ENCODE results near the gene ABCC4.

ABCC4 gene

DNA sequence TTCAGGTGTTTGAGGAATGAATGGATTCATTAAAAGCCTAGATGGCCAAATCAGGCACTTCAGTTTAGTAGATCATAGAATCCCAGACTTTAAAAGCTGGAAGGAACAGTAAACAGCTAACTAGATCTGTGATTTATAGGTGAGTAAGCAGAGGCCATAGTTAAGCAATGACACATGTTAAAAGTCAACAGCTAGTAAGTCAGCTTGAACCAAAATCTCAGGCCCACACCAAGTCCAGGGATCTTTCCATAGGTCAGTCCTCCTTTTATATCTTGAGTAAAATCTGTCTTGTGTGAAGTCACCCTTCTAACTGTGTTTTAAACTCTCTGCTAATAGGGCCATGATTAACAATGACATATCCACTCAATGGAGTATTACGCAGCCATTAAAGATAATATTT, 313.4 kb downstream of the ABCC4 start:
- DNase-seq (ENCODE audit: low read depth), result no peak

DNA sequence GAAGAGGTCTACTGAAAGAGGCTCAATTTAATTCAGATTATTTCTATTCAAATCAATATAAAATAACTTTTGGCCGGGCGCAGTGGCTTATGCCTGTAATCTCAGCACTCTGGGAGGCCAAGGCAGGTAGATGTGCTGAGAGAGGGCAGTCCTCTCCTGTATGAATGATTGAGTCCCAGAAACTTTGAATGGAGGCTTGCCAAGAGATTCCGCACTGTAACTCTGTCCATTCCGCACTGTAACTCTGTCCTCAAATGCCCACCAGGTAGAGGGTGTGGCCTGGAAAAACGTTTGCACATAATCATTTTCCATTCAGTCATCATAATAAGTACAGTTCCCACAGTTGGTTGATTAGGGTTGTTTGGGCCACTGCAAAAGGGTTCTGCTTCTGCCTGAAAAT, 314.2 kb downstream of the ABCC4 start:
- DNase-seq (ENCODE audit: low read depth), result no peak

DNA sequence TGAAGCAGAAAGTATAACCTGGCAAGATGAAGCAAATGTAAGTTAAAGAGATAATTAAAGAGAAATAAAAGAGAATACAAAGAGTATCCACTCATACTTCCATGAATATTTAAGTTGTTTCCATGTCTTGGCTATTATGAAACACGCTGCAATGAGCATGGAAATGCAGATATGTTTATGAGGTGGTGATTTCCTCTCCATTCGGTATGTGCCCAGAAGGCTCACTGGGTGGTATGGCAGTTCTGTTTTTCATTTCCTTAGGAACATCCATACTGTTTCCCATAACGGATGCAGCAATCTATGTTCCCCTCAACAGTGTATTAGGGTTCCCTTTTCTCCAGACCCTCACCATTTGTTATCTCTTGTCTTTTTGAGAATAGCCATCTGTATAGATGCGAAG, 316.3 kb downstream of the ABCC4 start:
- DNase-seq (ENCODE audit: low read depth), result no peak

DNA sequence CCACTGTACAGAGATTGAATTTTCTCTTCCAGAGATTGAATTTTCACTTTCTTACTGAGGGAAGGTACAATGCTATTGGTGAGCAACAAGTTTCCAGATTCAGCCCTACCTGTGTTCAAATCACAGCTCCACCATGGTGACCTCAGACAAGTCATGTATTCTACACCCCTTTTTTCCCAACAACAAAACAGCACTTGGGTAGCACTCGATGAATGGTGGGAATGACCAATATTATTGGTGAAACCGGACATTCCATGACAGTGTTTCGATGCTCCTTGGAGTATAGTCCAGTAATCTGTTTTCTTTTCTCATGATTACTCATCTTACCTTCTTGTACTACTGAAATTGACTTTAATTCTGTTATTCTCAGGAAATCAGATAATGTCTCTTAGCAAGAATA, 322.7 kb downstream of the ABCC4 start:
- DNase-seq (ENCODE audit: low read depth), result no peak

DNA sequence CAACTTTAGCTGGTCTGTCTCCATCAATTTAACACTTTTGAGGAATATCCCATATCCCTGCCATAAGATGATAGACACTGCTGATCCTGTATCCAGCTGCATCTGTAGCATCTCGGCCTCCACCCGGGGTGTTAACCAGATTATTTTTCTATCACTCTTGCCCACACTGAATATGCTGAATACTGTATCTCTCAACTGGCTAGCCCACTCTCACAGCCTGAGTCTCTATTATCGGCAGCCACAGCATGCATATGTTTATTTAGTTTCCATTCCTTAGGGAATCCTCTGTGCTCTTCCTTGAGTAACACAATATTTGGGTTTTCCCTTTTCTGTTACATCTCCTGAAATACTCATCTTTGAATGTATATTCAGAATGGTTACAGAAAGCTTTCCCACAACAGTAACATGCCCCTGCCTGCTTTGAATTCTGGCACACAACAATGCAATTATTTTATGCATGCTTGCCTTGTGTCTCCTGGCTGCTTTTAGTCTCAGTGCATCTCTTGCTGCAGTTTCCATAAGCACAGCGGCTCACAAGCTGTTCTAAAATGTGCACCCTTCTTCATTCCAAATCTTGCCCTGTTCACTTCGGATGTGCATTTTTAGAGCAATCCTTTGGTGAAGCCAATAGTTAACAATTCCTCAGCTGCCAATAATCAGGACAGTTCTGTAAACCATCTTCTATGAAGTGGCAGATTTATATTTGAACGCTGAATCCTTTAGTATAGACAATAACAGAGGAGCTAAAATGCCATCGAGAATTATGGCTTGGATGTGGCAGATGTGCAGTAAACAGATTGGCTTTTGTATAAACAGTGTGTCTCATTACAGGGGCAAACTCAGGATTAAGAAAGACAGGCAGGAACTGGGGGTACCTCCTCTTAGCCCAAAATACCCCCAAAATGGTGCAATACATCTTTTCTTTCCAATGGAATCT, 327.0 kb downstream of the ABCC4 start:
- no peak for DNase-seq (ENCODE audit: low read depth)

DNA sequence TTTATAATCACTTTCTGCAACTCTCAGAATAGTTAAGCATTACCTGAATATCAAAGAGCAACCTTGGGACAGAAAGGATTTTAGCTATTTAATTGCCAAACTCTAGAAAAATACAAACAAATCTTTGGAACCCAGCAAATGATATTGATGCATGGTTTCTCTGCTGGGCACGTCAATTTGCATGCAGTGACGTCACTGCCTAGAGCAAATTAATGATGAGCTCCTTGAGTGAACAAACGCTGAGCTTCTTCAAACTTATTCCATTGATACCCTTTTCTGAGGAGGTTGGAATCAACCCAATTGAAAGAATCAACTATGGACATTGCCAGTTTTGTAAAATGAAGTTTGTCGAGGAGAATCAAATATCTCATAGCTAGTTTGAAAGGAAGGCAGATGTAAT, 329.0 kb downstream of the ABCC4 start:
- no peak for DNase-seq (ENCODE audit: low read depth)
